ENCODE measurements around the gene CDH4. TPM values are rescaled to one million over a fixed set of nuclear protein-coding genes. Genes with fewer than 3 reads are reported as not detected.

CDH4 gene
- total RNA-seq, 1 donor from 2014 or later, result 8.3 TPM

GRCh38 chr20:61755971-61756845 is 504.1 kb downstream of the CDH4 start:
- no peak overlapping the region for H3K27ac Mint-ChIP-seq
- no peak overlapping the region for H3K4me3 Mint-ChIP-seq
- no peak for DNase-seq (ENCODE audit: extremely low spot score, unreplicated experiment)
- TF ChIP-seq CTCF (conservative IDR thresholded peaks at IDR 0.05), result no peak
- no peaks in the 10 kb centered on the region for H3K9me3 Mint-ChIP-seq
- peaks cover 7% of the 10 kb centered on the region for H3K27me3 Mint-ChIP-seq
- H3K4me1 Mint-ChIP-seq (ENCODE audit: unreplicated experiment), result no peaks in the 10 kb centered on the region
- no peaks in the 10 kb centered on the region for H3K36me3 Mint-ChIP-seq

GRCh38 chr20:61756966-61757677 is 505.1 kb downstream of the CDH4 start:
- no peaks in the 10 kb centered on the region for H3K9me3 Mint-ChIP-seq
- H3K27me3 Mint-ChIP-seq, result peaks cover 12% of the 10 kb centered on the region
- H3K27ac Mint-ChIP-seq, result no peak overlapping the region
- no peaks in the 10 kb centered on the region for H3K4me1 Mint-ChIP-seq (ENCODE audit: unreplicated experiment)
- no peak overlapping the region for H3K4me3 Mint-ChIP-seq
- no peak for TF ChIP-seq CTCF (conservative IDR thresholded peaks at IDR 0.05)
- no peak for DNase-seq (ENCODE audit: extremely low spot score, unreplicated experiment)
- no peaks in the 10 kb centered on the region for H3K36me3 Mint-ChIP-seq

GRCh38 chr20:61757678-61758563 is 505.9 kb downstream of the CDH4 start:
- no peak for TF ChIP-seq CTCF (conservative IDR thresholded peaks at IDR 0.05)
- H3K4me3 Mint-ChIP-seq, result no peak overlapping the region
- H3K27me3 Mint-ChIP-seq, result peaks cover 12% of the 10 kb centered on the region
- H3K27ac Mint-ChIP-seq, result no peak overlapping the region
- DNase-seq (ENCODE audit: extremely low spot score, unreplicated experiment), result no peak
- H3K9me3 Mint-ChIP-seq, result no peaks in the 10 kb centered on the region
- H3K4me1 Mint-ChIP-seq (ENCODE audit: unreplicated experiment), result no peaks in the 10 kb centered on the region
- H3K36me3 Mint-ChIP-seq, result no peaks in the 10 kb centered on the region

- DNase-seq (ENCODE audit: extremely low spot score, unreplicated experiment), result no peak
- no peak for TF ChIP-seq CTCF (conservative IDR thresholded peaks at IDR 0.05)
- Mint-ChIP-seq H3K36me3 (no peaks in the 10 kb centered on the region), H3K27me3 (peaks cover 15% of the 10 kb centered on the region), H3K4me3 (no peak overlapping the region), H3K4me1 (ENCODE audit: unreplicated experiment) (no peaks in the 10 kb centered on the region), H3K27ac (no peak overlapping the region), H3K9me3 (no peaks in the 10 kb centered on the region)
Measured at GRCh38 chr20:61758564-61759200, 506.6 kb downstream of the CDH4 start.
